ENCODE measurements around the gene ETFA. TPM values are rescaled to one million over a fixed set of nuclear protein-coding genes. Genes with fewer than 3 reads are reported as not detected.

The ETFA gene
- total and polyA plus RNA-seq, 11 donors: 210 to 536 (median 309) TPM

DNA sequence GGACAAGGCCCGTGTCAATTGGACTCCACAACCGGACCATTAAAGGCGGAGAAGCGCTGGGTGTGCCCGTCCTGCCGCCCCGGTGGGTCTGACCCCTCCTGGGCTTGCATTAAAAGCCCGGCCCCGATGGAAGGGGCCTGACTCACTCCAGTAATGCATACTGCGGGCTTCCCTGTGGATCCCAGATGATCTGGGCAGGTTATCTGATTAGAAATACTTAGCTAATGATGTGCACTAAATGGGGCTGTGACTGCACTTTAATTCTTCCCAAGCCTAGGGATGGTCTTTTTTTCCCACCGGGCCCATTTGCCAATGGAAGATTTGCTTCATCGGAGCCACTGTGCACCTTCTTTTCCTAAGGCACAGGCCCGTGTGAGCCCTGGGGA is 126.6 kb downstream of the ETFA start:
- TF ChIP-seq CTCF (IDR thresholded peaks at IDR 0.05) (no peak), POLR2A (IDR thresholded peaks at IDR 0.05) (no peak)
- Histone ChIP-seq H3K27me3 (peaks cover 0 to 40% (median 0%) of the 10 kb centered on the region in 9 donors), H3K27ac (no peak overlapping the region), H3K36me3 (no peaks in the 10 kb centered on the region), H3K4me1 (no peaks in the 10 kb centered on the region), H3K9me3 (no peaks in the 10 kb centered on the region), H3K4me3 (no peak overlapping the region)
- ATAC-seq (no peak), DNase-seq (no peak)
- 68 to 91% (median 82%) methylated on average over 12 to 13 of the region's 13 CpGs for WGBS, 4 donors
- intact Hi-C loops (cut with DNase I): loop anchor here in 1 of 10 donors (5.0 kb wide), 1 partner anchor 148 kb away; no protein-coding TSS in a partner anchor

- Histone ChIP-seq H3K4me1 (no peaks in the 10 kb centered on the region), H3K27me3 (peaks cover 0 to 35% (median 0%) of the 10 kb centered on the region in 9 donors), H3K4me3 (no peak overlapping the region), H3K36me3 (no peaks in the 10 kb centered on the region), H3K9me3 (no peaks in the 10 kb centered on the region), H3K27ac (no peak overlapping the region)
- intact Hi-C loops (cut with DNase I): no loop called here
- TF ChIP-seq CTCF (IDR thresholded peaks at IDR 0.05) (no peak), POLR2A (IDR thresholded peaks at IDR 0.05) (no peak)
- 65 to 77% (median 76%) methylated on average over 10 of the region's 10 CpGs for WGBS, 4 donors
- no peak for ATAC-seq
- DNase-seq: no peak
These were observed 127.2 kb downstream of the ETFA start for GRCh38 chr15:76183930-76184649.

DNA sequence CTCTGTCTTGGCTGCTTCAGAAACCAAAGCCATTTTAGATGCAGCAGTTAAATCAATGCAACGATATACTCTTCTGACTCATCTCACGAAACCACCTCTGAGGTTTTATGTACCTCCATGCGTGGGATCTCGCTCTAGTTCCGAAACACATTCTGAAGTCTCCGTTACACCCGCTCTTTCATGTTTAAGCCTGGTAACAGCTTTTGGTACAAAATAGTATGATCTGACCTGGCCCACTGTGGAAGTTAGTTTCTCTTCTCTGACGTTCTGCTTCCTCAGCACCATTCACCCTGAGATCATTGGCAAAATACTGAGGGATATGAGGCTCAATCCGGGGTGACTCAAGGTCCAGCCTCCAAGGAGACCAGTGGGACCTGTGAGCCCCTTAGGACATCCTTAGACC is 129.6 kb downstream of the ETFA start:
- DNase-seq (no peak), ATAC-seq (no peak)
- TF ChIP-seq POLR2A (IDR thresholded peaks at IDR 0.05) (no peak), CTCF (IDR thresholded peaks at IDR 0.05) (no peak)
- Histone ChIP-seq H3K27ac (no peak overlapping the region), H3K9me3 (no peaks in the 10 kb centered on the region), H3K36me3 (no peaks in the 10 kb centered on the region), H3K27me3 (peaks cover 0 to 21% (median 0%) of the 10 kb centered on the region in 9 donors), H3K4me1 (peaks cover 0 to 19% (median 13%) of the 10 kb centered on the region in 12 donors), H3K4me3 (no peak overlapping the region)
- intact Hi-C loops (cut with DNase I): no loop called here
- WGBS, 4 donors: 87 to 91% (median 89%) methylated on average over 9 of the region's 9 CpGs

- 92 to 95% (median 93%) methylated on average over 7 of the region's 7 CpGs for WGBS, 4 donors
- no peak for ATAC-seq
- intact Hi-C loops (cut with DNase I): no loop called here
- DNase-seq: no peak
- Histone ChIP-seq H3K27me3 (peaks cover 0 to 13% (median 0%) of the 10 kb centered on the region in 9 donors), H3K4me3 (no peak overlapping the region), H3K4me1 (peaks cover 0 to 19% (median 13%) of the 10 kb centered on the region in 12 donors), H3K36me3 (no peaks in the 10 kb centered on the region), H3K9me3 (no peaks in the 10 kb centered on the region), H3K27ac (no peak overlapping the region)
- TF ChIP-seq CTCF (IDR thresholded peaks at IDR 0.05): no peak
- no peak for TF ChIP-seq POLR2A (IDR thresholded peaks at IDR 0.05)
These were observed 130.9 kb downstream of the ETFA start for GRCh38 chr15:76180321-76180720.
